T-helper 1 cell treated with Interleukin-12 subunit alpha and Interleukin-12 subunit beta and Interleukin-4 antibody, amounts not matched to agents 30 ng/mL and 1 ng/mL, for 36 hours (primary cell): Measurements from ENCODE around the gene NUP205. TPM values are rescaled to one million over a fixed set of nuclear protein-coding genes. Genes with fewer than 3 reads are reported as not detected.
"Not testable (repeated sequence)": the region's sequence is repeated elsewhere in the genome, so short reads cannot be mapped to it uniquely, and the experiment has no call there.

Experiments used
- intact Hi-C: fragments of 100-400 bp; cut with micrococcal nuclease; formaldehyde crosslinking; loops from one replicate; pipeline ENCODE4 v1.15.1; 2024
- total RNA-seq: library from RNA; stranded (reverse); gene quantifications from 2 replicates; pipeline ENCODE4 v1.2.3, GENCODE V29; 2022

Gene NUP205
- total RNA-seq, 1 donor from 2014 or later, result 83.5 TPM

GRCh38 chr7:135616136-135616535, 58.4 kb downstream of the NUP205 start:
- intact Hi-C loops, result no loop called here

DNA sequence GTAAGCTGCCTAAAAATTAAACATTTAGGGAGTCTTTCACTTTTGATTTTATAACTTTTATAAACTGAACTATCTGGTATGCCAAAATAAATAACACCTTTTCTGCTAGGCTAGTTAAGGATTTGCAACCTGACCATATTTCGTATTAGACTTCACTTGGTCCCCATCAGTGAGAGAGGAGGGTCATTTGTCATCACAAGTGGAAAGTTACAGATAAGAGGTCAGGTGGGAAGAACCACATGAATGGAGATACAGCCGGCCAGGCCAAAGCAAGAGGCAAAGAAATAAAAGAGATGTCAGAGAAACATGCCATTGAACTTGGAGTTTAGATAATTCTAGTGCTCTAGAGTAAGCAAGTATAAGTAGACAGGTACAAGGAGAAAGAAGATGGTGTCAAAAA, 60.1 kb downstream of the NUP205 start:
- intact Hi-C loops, result no loop called here

DNA sequence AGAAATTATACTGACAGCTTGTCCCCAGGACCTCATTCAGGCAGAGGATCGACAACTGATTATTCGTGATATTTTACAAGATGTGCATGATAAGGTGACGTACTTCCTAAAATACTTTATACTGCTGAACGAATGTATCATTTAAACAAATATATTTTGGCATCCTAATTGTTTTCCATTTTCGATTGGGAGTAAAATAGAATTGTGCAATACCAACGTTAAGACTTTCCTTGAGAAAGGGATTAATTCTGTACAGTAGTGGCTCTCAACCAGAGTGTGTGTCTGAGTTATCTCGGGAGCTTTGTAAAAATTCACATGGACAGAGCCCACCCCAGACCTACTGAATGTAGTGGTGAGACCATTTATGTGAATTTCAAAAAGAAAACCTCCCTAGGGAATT, 60.8 kb downstream of the NUP205 start:
- intact Hi-C loops, result no loop called here

- intact Hi-C loops, result no loop called here
These were observed 62.7 kb downstream of the NUP205 start for GRCh38 chr7:135620447-135620846.

DNA sequence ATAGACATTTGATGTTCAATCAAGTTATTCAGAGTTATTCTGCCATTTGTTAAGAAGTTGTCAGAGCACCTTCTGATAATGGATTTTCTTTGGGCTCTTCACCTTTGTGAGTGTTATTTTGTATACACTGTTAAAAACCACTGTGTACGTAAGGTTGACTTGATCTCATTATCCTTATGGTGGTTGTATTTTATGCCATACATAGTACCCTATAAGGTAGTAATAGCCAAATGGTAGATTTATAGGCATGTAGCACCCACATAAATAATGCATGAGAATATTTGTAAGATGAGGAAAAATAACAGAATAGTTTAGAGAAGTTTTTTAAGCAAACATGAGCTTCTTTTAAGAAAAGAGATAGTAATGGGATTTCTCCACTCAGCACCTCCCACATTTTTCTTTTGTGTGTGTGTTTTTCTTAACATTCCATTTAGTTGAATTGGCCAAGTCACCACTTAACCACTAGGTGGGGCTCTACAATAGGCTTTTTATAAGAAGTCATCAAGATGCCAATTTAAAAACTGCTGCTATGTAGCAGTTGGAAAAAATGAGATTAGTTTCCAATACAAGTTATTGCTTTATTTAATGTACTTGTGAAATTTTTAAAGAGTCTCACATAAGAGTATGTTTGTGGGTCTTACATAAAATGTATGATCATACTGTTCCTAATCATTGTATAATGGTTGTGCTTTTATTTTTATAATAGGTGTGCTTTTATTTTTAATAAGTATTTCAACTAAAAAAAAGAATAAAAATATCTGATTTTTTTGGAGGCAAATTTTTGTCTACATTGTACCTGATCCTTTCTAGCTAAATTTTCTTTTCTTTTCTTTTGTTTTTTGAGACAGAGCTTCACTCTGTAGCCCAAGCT, 63.5 kb downstream of the NUP205 start:
- intact Hi-C loops, result loop anchor here (1.0 kb wide), 4 partner anchors 24 to 388 kb away; no protein-coding TSS in a partner anchor

DNA sequence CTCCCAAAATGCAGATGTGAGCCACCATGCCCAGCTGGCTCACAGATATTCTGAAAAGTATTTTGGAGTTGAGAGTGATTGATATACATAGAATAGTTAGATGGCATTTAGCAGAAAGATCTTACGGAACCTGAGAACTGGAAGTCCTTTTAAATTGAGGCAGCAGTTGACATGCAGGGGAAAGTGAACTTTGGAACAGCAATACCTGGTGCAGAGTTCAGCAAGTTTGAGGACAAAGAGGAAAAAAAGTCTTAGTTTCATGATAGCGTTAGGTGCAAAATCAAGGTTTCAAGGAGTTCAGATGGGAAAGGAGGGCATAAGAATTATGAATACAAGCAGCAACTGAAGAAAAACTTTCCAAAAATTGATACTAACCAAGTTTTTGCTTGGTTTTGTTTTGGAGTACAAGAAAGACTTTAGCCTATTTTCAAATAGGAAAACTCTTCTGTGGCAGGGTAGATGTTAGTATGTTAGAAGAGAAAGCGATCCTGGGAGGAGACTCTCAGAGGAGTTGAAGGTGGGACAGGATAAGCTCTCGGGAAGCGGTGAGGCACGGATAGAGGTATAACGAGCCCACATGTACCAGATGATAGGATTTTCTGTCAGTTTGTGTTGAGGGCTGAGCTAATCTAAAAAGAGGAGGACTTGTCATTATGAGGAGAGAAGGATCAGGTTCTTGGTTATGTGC, 76.6 kb downstream of the NUP205 start:
- intact Hi-C loops, result no loop called here

DNA sequence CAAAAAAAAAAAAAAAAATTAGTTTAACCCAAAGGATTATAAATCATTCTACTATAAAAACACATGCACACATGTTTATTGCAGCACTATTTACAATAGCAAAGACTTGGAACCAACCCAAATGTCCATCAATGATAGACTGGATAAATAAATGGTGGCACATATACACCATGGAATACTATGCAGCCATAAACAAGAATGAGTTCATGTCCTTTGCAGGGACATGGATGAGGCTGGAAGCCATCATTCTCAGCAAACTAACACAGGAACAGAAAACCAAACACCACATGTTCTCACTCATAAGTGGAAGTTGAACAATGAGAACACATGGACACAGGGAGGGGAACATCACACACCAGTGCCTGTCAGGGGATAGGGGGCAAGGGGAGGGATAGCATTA, 82.0 kb downstream of the NUP205 start:
- intact Hi-C loops, result not testable (repeated sequence)

- intact Hi-C loops, result no loop called here
These were observed 86.4 kb downstream of the NUP205 start for GRCh38 chr7:135644154-135644553.

GRCh38 chr7:135644729-135645128, 87.0 kb downstream of the NUP205 start:
- intact Hi-C loops, result loop anchor here (1.0 kb wide), 5 partner anchors 18 to 370 kb away; partner anchors contain the start of gene STMP1

- intact Hi-C loops, result loop anchor here (1.0 kb wide), 5 partner anchors 17 to 371 kb away; partner anchors contain the start of gene STMP1
These were observed 87.7 kb downstream of the NUP205 start for GRCh38 chr7:135645296-135645904.

GRCh38 chr7:135647755-135648154, 90.0 kb downstream of the NUP205 start:
- intact Hi-C loops, result no loop called here

- intact Hi-C loops, result no loop called here
These were observed 90.5 kb downstream of the NUP205 start for GRCh38 chr7:135648235-135648634.

GRCh38 chr7:135650831-135651573, 93.3 kb downstream of the NUP205 start:
- intact Hi-C loops, result no loop called here

DNA sequence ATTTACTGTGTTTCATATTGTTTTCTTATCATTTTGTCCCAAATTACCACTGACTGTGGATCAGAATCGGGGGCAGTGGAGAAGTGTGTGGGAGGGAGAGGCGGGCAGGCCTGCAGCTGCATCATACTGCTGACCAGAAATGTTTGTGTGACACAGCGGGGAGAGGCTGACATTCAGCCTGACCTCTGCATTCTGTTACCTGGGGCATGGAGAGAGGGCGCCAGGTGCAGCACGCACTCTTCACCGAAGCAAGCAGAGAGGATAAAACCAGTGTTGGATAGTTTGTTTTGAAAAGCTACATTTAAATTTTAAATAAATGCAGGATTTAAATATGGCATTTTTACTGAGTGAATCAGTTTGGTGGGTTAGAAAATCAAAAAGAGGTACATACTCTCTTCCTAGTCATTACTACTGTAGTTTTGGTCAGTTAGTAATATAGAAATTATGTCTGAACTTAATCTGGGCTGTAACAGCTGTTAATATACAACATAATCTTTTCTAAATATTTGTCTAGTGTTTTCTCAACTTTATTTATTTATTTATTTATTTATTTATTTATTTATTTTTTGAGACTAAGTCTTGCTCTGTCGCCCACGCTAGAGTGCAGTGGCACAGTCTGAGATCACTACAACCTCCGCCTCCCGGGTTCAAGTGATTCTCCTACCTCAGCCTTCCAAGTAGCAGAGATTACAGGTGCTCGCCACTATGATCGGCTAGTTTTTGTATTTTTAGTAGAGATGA, 95.8 kb downstream of the NUP205 start:
- intact Hi-C loops, result no loop called here

DNA sequence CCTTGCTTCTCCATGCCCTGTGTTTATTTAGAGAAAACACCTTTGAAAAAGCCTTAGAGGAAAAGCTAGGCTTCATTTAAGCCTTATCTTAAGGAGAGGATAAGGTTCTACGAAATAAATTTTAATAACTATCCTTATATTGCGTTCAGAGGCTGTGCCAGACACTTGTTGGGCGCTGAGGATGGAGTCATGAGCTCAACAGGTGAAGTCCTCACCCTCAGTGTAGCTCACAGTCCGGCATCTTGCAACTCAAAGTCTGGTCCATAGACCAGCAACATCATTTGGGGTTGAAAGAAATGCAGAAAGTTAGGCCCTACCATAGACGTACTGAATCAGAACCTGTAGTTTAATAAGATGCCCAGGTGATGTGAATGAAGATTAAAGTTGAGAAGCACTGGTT, 100.8 kb downstream of the NUP205 start:
- intact Hi-C loops, result no loop called here

DNA sequence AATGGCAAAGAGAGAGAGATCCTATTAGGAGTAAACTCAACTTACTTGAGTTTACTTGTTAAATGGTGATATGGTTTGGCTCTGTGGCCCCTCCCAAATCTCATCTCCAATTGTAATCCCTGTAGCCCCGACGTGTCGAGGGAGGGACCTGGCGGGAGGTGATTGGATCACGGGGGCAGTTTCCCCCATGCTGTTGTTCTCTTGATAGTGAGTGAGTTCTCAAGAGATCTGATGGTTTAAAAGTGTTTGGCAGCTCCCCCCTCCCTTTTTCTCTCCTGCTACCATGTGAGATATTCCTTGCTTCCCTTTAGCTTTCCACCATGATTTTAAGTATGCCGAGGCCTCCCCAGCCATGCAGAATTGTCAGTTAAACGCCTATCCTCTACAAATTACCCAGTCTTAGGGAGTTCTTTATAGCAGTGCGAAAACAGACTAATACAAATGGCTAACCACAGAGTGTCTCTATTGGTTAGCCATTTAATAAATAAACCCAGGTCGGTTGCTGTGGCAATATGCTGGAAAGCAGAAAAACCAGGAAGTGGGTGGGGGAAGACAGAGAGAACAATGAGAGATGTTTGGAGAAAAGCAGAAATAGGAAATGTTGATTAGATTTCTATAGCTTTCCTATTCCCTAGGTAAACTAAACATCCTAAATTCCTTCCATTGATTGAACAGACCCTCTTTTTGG, 101.6 kb downstream of the NUP205 start:
- intact Hi-C loops, result no loop called here

DNA sequence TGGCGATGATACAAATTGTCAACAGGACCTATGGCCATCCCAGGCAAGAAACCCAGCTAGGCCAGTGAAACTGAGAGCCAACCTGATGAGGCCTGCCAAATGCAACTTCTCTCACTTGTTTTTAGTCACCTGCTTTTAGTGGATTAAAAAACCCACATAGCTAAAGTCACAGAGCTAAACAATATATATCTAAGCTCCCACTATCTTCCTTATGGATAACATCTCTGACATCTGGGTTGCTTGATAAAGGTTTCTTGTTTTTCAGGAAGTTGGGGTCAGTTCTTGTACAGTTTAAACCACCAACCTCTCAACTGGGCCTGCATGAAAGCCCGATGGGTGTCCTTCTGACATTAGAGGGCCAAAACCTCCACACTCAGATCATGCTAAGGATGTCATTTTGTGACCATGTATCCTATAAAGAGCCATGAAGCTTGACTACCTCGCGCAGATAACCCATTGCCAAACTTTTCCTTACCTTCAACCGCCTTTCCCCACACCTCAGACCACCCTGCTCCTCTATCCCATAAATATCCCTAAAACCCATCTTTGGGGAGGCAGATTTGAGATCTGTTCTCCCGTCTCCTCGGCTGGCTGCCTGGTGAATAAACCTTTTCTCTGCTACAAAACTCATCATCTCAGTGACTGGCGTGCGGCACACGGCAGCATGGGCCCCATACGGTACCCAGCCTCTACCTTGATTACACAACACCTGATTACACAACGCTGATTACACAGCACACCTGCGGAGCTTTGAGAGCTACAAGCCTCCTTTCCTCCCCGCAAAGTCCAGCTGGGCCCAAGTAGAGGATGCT, 103.8 kb downstream of the NUP205 start:
- intact Hi-C loops, result loop anchor here (1.0 to 5.0 kb wide), 12 partner anchors 10 to 1345 kb away; partner anchors contain the start of genes AGBL3, BPGM, CNOT4 and MTPN

- intact Hi-C loops, result loop anchor here (1.0 to 5.0 kb wide), 12 partner anchors 9 to 1346 kb away; partner anchors contain the start of genes AGBL3, BPGM, CNOT4 and MTPN
These were observed 104.3 kb downstream of the NUP205 start for GRCh38 chr7:135662123-135662372.
